ENCODE data around the gene ATP5MG. TPM values are rescaled to one million over a fixed set of nuclear protein-coding genes. Genes with fewer than 3 reads are reported as not detected.

ATP5MG gene
- total and polyA plus RNA-seq, 2 donors (not counting 1 experiment from before 2014, with no cell fraction given), result 118 to 142 TPM

GRCh38 chr11:118450451-118450850, 49.0 kb downstream of the ATP5MG start:
- peaks cover 52% of the 10 kb centered on the region for H3K4me1 Mint-ChIP-seq
- no CpG with 5 or more reads among the region's 1 CpG for WGBS (ENCODE audit: insufficient coverage)
- H3K27ac Mint-ChIP-seq, result no peak overlapping the region
- ChIA-PET POLR2A (interaction anchor here (0.7 kb wide), 1 partner anchor 12 kb away, joined by 8 read pairs; no protein-coding TSS in a partner anchor), CTCF (no interaction called here)
- H3K4me3 Mint-ChIP-seq, result no peak overlapping the region
- Histone ChIP-seq H3K36me3 (replicated peaks in 1 of 2; ENCODE audit: control extremely low read depth in 1 of 2, control insufficient read depth in 1 of 2, extremely low read depth in 1 of 2, insufficient read depth in 2 of 2, low read length in 1 of 2) (peaks cover 0 to 14% of the 10 kb centered on the region in 2 experiments), H3K27ac (ENCODE audit: low read length in 2 of 2) (peak overlapping the region in 1 of 2 donors; percentile 0), H3K4me2 (replicated peaks; ENCODE audit: low read depth, low read length, poor library complexity, severe bottlenecking) (no peak overlapping the region), H3K9me3 (ENCODE audit: control extremely low read depth in 1 of 3, control insufficient read depth in 2 of 3, insufficient read depth in 1 of 3, low read length in 2 of 3) (no peaks in the 10 kb centered on the region), H3K27me3 (replicated peaks in 1 of 4; ENCODE audit: control extremely low read depth in 1 of 4, control insufficient read depth in 3 of 4, insufficient read depth in 4 of 4, low read length in 3 of 4) (no peaks in the 10 kb centered on the region), H3K4me1 (ENCODE audit: control insufficient read depth in 2 of 2, insufficient read depth in 2 of 2, low read length in 2 of 2) (peaks cover 2 to 4% of the 10 kb centered on the region in 2 donors), H4K20me1 (ENCODE audit: control insufficient read depth, insufficient read depth, low read length, poor library complexity, severe bottlenecking) (peaks cover 92% of the 10 kb centered on the region), H3K9ac (ENCODE audit: low read length) (no peak overlapping the region), H3K4me3 (ENCODE audit: control extremely low read depth in 1 of 5, extremely low read depth in 1 of 5, insufficient read depth in 1 of 5, low read depth in 2 of 5, low read length in 4 of 5) (no peak overlapping the region), H2AFZ (ENCODE audit: insufficient read depth, low read depth, low read length, poor library complexity, severe bottlenecking) (no peak overlapping the region), H3K79me2 (ENCODE audit: control insufficient read depth, insufficient read depth, low read length) (peaks cover 100% of the 10 kb centered on the region)
- no peaks in the 10 kb centered on the region for H3K9me3 Mint-ChIP-seq (ENCODE audit: insufficient read depth)
- DNase-seq, result no peak
- no peaks in the 10 kb centered on the region for H3K27me3 Mint-ChIP-seq
- intact Hi-C loops (cut with micrococcal nuclease), result no loop called here
- TF ChIP-seq CTCF (IDR thresholded peaks at IDR 0.05) (no peak), EZH2 (IDR thresholded peaks at IDR 0.05; ENCODE audit: borderline replicate concordance, insufficient read depth, low read depth, low read length, poor library complexity, severe bottlenecking) (no peak)
- ATAC-seq (ENCODE audit: low read depth), result no peak

Other genes starting within 250 kb of the ATP5MG start
- not detected in 2 replicates for gene SCN4B, start 248.8 kb upstream of the ATP5MG start, total RNA-seq
- not detected in 2 replicates for gene SCN4B, start 248.8 kb upstream of the ATP5MG start, polyA plus RNA-seq
- gene SCN2B, start 225.0 kb upstream of the ATP5MG start, total RNA-seq, result not detected in 2 replicates
- not detected in 2 replicates for gene SCN2B, start 225.0 kb upstream of the ATP5MG start, polyA plus RNA-seq
- gene JAML, start 176.6 kb upstream of the ATP5MG start, total RNA-seq, result 9.6 and 9.7 TPM in 2 replicates
- 1.0 and 2.4 TPM in 2 replicates for gene JAML, start 176.6 kb upstream of the ATP5MG start, polyA plus RNA-seq
- 4.2 and 4.9 TPM in 2 replicates for gene MPZL3, start 149.2 kb upstream of the ATP5MG start, total RNA-seq
- 1.4 and 1.5 TPM in 2 replicates for gene MPZL3, start 149.2 kb upstream of the ATP5MG start, polyA plus RNA-seq
- gene MPZL2, start 137.3 kb upstream of the ATP5MG start, total RNA-seq, result 1.2 TPM in 1 of 2 replicates, not detected in the other
- 0.10 TPM in 1 of 2 replicates, not detected in the other for gene MPZL2, start 137.3 kb upstream of the ATP5MG start, polyA plus RNA-seq
- gene CD3E, start 96.9 kb upstream of the ATP5MG start, total RNA-seq, result 1.0 and 1.9 TPM in 2 replicates
- gene CD3E, start 96.9 kb upstream of the ATP5MG start, polyA plus RNA-seq, result 1.7 and 9.5 TPM in 2 replicates
- 0.79 and 1.4 TPM in 2 replicates for gene CD3D, start 58.9 kb upstream of the ATP5MG start, total RNA-seq
- gene CD3D, start 58.9 kb upstream of the ATP5MG start, polyA plus RNA-seq, result 1.7 and 7.0 TPM in 2 replicates
- gene CD3G, start 57.3 kb upstream of the ATP5MG start, total RNA-seq, result 0.34 TPM in 2 replicates
- gene CD3G, start 57.3 kb upstream of the ATP5MG start, polyA plus RNA-seq, result 0.76 and 0.98 TPM in 2 replicates
- gene UBE4A, start 42.0 kb upstream of the ATP5MG start, total RNA-seq, result 37.3 and 37.7 TPM in 2 replicates
- gene UBE4A, start 42.0 kb upstream of the ATP5MG start, polyA plus RNA-seq, result 14.7 and 15.2 TPM in 2 replicates
- 175 and 198 TPM in 2 replicates for gene KMT2A, start 34.9 kb downstream of the ATP5MG start, total RNA-seq
- 32.1 and 42.5 TPM in 2 replicates for gene KMT2A, start 34.9 kb downstream of the ATP5MG start, polyA plus RNA-seq
- gene TTC36, start 125.9 kb downstream of the ATP5MG start, total RNA-seq, result 0.73 and 0.79 TPM in 2 replicates
- 0.19 TPM in 1 of 2 replicates, not detected in the other for gene TTC36, start 125.9 kb downstream of the ATP5MG start, polyA plus RNA-seq
- gene TMEM25, start 129.6 kb downstream of the ATP5MG start, total RNA-seq, result 16.3 and 16.9 TPM in 2 replicates
- gene TMEM25, start 129.6 kb downstream of the ATP5MG start, polyA plus RNA-seq, result 19.2 and 21.4 TPM in 2 replicates
- 16.5 and 18.6 TPM in 2 replicates for gene IFT46, start 164.3 kb downstream of the ATP5MG start, total RNA-seq
- gene IFT46, start 164.3 kb downstream of the ATP5MG start, polyA plus RNA-seq, result 9.9 and 10.9 TPM in 2 replicates
- 74.7 and 83.2 TPM in 2 replicates for gene ARCN1, start 170.8 kb downstream of the ATP5MG start, total RNA-seq
- 35.8 and 42.9 TPM in 2 replicates for gene ARCN1, start 170.8 kb downstream of the ATP5MG start, polyA plus RNA-seq
- 1.7 and 2.4 TPM in 2 replicates for gene PHLDB1, start 206.0 kb downstream of the ATP5MG start, total RNA-seq
- gene PHLDB1, start 206.0 kb downstream of the ATP5MG start, polyA plus RNA-seq, result 0.23 and 0.46 TPM in 2 replicates